ENCODE results near the gene LAMB3.

LAMB3 gene

DNA sequence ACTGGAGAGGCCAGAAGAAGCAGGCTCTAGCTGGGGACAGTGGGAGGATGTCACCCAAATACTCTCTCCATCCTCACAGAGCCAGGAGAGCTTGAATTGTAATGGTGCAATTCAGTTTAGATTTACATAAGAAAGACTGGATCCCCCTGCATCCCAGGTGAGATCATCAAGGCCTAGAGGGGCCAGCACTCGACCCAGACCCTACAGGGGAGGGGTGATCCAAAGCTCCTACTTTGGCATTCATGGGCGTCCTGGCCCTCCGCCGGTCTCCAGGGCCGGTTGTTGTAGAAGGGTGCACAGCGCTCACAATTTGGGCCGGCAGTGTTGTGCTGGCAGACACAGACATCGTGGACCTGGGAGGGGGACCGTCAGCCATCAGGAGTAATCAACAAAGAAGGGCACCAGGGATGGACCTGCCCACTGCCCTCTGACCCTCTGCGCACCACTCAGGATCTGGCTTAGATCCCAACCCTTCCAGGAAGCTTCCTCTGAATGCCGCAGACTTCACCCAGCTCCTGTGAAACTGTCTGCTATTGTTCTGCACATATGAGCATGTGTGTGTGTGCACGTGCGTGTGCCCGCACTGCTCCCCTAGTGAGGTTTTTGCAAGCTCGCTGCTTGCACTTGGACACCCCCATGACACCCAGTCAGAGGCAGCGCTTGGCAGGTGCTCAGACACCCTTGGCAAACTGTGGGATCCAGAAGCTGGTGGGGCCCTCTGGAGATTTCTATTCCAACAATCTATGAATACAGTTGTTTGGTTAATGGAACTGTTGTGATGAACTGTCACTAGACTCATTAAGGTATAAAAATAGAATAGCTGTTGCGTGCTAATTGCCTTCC is 21.6 kb downstream of the LAMB3 start:
- DNase-seq, result no peak

GRCh38 chr1:209629621-209630382 is 22.4 kb downstream of the LAMB3 start:
- no peak for DNase-seq

DNA sequence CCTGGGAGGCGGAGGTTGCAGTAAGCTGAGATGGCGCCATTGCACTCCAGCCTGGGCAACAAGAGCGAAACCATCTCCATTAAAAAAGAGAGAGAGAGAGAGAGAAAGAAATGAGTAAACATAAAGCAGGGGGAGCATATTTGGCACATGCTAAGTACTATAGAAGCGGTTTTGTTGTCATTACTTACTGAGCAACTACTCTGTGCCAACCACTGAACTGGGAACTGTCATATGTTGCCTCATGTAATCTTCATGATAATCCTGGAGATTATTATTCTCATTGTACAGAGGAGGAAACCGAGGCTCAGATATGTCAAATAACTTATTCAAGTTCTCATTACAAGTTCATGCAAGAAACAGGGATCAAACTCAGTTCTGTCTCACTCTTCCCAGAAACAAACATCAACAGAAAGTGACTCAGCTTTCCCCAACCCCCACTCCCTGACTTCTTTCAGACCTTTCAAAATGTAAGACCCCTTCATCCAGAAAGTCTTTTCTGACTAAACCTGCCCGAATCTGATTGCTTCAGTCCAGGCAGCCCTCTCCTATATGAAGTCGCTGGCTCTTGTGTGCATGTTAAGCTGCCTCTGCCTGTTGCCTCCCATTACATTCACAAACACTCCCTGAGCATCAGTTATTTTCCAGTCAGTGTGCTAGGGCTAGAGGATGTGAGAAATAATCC is 23.5 kb downstream of the LAMB3 start:
- no peak for DNase-seq

DNA sequence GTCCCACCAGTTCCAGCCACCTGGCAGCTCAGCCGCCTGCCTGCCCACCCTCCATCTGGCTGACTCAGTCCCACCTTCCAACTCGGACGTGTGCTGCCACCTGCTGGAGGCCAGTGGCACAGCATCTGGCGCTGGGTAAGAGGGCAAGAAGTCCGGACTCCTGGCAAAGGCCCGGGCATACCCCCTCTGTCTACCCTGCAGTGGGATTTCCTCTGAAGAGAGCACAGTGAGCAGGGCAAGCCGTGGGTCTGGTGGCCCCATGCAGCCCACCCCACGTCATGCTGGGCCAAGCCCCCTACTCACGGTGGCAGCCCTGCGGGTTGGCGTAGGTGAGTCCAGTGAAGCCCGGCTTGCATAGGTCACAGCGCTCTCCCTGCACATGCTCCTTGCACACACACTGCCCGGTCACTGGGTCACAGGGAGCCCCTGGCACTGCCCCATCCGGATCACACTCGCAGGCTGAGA is 24.5 kb downstream of the LAMB3 start:
- peak; percentile 74 for DNase-seq

DNA sequence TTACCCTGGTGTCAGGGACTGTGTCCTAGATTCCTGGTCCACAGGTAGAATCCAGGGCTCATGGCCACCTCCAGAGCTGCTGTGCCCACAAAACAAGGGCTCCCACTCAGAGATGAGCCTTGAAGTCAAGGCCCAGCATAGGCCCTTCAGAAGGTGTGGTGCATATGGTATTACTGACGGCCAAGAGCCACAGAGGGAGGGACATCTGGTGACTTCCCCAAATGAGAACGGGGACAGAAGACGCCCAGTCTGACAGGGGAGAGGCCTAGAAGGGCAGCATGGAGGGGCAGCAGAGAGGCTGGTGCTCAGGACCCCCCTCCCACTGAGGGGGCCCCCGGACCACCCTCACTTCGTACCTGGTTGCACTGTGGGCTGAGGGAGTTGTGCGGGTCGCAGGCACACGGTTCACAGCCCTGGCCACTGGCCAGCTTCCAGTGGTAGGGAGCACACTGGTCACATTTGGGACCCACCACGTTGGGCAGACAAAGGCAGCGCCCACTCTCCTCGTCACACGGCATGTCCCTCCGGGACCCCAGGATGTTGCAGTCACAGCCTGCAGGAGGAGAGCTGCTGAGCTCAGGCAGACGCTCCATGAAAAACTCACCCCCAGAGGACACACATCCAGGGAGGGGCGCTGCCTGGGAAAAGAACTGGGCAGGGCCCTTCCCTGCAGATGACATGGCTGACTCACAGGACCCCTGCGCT is 25.0 kb downstream of the LAMB3 start:
- no peak for DNase-seq

DNA sequence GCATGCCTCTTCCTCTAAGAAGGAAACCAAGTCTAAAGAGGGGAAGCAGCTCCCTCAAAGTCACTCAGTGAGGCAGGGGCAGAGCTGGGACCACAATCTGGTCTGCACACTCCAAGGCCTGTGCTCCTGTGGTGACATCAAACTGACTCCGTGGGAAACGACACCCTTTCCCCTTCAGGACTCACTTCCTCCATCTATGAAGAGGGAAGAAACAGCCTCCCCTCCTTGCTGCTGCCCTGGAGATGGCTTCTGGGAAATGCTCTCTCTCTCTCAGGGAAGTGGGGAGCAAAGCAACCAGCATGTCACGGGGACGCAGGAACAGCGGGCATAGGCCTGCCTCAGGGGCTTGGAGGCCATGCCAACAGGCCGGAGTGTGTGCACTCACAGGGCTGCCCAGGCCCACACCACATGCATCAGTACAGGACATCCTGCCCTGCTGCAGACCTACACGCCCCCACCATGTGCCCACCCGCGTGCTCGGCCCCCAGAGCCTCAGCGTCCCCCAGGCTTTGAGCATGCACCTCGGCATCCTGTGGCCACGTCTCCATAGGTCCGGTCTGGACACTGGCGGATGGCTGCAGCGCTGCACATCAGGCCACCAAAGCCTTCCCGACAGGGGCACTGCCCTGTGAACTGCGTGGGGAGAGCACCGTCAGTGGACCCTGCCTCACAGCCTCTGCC is 25.7 kb downstream of the LAMB3 start:
- DNase-seq, result no peak

GRCh38 chr1:209625791-209626285 is 26.4 kb downstream of the LAMB3 start:
- no peak for DNase-seq

GRCh38 chr1:209624558-209625549 is 27.4 kb downstream of the LAMB3 start:
- no peak for DNase-seq

DNA sequence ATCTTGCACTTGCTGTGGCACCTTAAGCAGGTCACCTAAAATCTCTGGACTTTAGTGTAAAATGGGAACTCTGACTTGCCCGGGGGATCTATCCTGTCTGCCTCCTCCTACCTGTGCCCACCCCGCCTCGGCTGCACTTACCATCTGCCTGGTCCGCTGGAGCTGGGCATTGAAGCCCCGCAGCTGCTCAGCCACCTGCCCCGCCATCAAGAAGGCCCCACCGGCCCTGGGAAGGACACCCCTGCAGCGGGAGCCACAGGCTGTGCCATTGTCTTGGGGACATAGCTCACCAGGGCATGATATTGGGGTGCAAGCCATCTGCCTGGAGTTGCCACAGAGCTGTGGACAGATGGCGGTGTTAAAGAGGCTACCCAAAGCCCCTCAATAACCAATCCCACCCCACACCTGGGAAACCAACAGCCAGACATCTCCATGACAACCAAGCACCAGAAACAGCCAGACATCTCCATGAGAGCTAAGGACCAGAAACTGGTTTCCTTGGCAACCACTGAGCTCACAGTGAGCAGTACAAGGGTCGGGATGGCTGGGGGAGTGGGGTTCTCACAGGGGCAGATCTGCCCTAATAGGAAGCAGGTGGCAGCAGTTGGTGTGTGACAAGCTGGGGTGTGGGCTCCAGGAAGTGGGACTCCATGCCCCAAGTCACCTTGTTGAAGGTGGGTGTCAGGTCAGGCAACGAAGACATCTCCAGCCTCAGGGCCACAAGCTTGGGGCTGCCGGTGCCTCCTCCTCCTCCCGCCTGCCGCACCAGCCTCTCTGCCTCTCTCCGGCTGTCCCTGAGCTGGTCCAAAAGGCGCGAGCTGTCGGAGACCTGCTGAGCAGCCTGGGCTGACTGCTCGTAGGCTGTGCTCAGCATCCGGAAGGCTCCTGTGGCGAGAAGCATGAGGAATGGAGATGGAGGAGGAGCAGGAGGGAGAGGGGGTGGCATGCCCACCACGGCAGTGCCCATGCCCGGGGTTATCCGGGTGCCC is 29.1 kb downstream of the LAMB3 start:
- no peak for DNase-seq

DNA sequence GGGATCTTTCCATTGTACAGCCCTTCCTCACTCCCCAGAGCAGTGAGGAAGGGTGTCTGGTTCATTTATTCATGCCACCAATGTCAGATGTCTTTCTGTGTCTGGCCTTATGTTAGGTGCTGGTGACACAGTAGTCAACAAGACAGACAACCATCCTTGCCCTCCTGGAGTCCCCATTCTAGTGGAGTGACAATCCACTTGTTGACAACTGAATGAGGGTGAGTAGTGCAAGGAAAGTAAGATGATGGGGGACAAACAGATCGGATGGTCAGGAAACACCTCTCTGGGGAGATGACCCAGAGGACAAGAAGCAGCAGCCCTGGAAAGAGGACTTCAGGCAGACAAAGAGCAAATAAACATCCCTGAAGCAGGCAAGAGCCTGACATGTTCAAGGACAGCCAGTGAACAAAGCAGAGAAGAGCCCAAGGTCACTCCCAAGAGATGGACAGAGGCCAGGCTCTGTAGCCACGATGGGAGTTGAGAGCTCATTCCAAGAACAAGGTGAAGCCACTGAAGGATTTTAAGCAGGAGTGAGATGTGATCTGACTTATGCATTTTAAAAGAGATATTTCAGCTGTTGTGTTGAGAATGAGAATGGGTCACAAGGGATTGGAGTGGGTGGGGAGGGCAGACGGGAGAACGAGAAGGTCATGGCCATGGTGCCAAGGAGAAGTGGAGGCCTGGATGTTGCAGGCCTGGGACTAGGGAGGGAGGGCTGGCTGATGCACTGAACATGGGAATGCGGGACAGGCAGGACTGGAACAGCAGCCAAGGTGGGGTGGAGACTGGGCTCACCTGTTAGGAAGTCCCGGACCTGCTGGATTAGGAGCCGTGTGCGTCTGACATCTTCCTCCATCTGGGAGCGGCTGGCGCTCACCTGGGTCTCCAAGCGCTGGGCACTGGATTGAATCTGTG is 30.2 kb downstream of the LAMB3 start:
- DNase-seq, result no peak

DNA sequence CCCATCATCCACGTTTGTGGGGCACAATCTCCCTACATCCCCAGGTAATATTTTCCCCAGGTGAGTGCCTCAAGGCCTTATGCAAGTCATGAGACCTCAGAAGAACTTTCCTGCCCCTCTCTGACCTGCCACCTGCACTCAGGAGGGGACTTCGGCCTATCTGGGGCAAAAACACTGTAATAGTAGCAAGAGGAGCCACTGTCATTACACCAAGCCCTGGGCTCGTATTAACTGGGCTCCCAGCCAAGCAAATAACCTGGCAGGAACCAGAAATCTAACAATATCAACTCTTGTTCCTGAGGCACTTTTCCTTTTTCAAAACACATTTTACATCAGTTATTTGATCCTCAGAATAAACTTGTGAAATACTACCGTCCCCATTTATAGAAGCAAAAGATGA is 30.9 kb downstream of the LAMB3 start:
- no peak for DNase-seq

- DNase-seq, result no peak
Observed at GRCh38 chr1:209620487-209620884, 31.7 kb downstream of the LAMB3 start.

DNA sequence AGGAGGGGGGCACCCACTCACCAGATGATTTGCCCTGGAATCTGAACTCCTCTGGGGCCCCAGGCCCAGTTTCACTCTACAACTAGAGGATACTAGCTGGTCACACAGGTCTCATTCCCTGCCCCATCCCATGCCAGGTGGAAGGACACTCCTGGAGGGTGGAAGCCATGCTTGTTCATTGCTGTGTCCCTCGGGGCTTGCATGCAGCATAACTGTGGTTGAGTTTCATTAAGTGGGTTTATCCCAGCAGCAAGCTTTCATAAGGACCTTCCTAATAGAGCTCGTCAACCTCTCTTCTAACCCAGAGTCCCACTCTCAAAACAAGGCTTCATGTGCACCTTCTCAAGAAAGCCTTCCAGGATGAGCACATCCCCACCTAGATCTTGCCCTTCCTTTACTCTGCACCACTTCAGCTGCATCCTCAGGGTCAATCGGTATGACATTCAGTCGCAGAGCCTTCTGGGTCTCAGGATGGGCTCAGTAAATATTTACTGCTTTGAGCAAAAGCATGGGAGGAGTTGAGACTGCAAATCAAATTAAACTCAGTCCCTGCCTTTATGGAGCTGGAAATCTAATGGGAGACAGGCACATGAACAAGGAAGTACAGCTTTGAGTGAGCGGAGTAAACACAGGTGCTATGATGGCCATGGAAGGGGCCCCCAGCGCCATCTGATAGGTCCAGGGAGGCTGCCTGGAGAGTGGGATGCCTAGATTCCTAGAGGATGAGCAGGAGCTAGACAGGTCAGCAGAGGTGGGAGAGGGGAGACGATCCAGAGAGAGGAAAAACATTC is 32.3 kb downstream of the LAMB3 start:
- DNase-seq, result no peak

- DNase-seq, result no peak
Observed at GRCh38 chr1:209618756-209619420, 33.3 kb downstream of the LAMB3 start.

GRCh38 chr1:209618291-209618690 is 33.9 kb downstream of the LAMB3 start:
- no peak for DNase-seq

GRCh38 chr1:209617755-209618154 is 34.5 kb downstream of the LAMB3 start:
- DNase-seq, result no peak

Data from CD4-positive, alpha-beta T cell treated with Interleukin-12 subunit alpha and Interleukin-12 subunit beta, for 1 hour (primary cell).